SIG-M5 treated with dmso at 0.1 percent for 504 hours (cell line): ENCODE data around the gene MTERF4.

Experiments
- DNase-seq: peaks from one replicate; lab custom pipeline; 2025; ENCODE audit not compliant: unreplicated experiment; lab: John Stamatoyannopoulos, UW

The MTERF4 gene

GRCh38 chr2:241091201-241091600 lies 10.9 kb downstream of the MTERF4 start:
- DNase-seq: no peak

GRCh38 chr2:241088791-241089732 lies 13.0 kb downstream of the MTERF4 start:
- DNase-seq: no peak

- DNase-seq: no peak
Measured at GRCh38 chr2:241088376-241088775, 13.7 kb downstream of the MTERF4 start.

GRCh38 chr2:241087420-241088268 lies 14.4 kb downstream of the MTERF4 start:
- DNase-seq: no peak

- DNase-seq: no peak
Measured at GRCh38 chr2:241084856-241085444, 17.1 kb downstream of the MTERF4 start.

- no peak for DNase-seq
Measured at GRCh38 chr2:241083091-241083415, 19.0 kb downstream of the MTERF4 start.

- no peak for DNase-seq
Measured at GRCh38 chr2:241082341-241083090, 19.6 kb downstream of the MTERF4 start.

- no peak for DNase-seq
Measured at GRCh38 chr2:241081643-241082340, 20.3 kb downstream of the MTERF4 start.

- DNase-seq: no peak
Measured at GRCh38 chr2:241081190-241081642, 20.9 kb downstream of the MTERF4 start.

GRCh38 chr2:241080405-241081189 lies 21.5 kb downstream of the MTERF4 start:
- DNase-seq: no peak

- no peak for DNase-seq
Measured at GRCh38 chr2:241074901-241075540, 27.1 kb downstream of the MTERF4 start.

- DNase-seq: no peak
Measured at GRCh38 chr2:241074065-241074818, 27.8 kb downstream of the MTERF4 start.

GRCh38 chr2:241073166-241074064 lies 28.7 kb downstream of the MTERF4 start:
- DNase-seq: no peak

GRCh38 chr2:241072553-241073165 lies 29.4 kb downstream of the MTERF4 start:
- no peak for DNase-seq

GRCh38 chr2:241072151-241072550 lies 29.9 kb downstream of the MTERF4 start:
- no peak for DNase-seq

- no peak for DNase-seq
Measured at GRCh38 chr2:241071677-241072111, 30.4 kb downstream of the MTERF4 start.
